ENCODE measurements around the gene FKTN. TPM values are rescaled to one million over a fixed set of nuclear protein-coding genes. Genes with fewer than 3 reads are reported as not detected.

Gene FKTN
- total RNA-seq, 4 donors from 2014 or later, result 6.0 to 49.6 (median 9.7) TPM

GRCh38 chr9:105667867-105668266 lies 109.9 kb downstream of the FKTN start:
- no peak for DNase-seq (ENCODE audit: low spot score in 2 of 2)
- WGBS, result 39% methylated on average over 4 of the region's 4 CpGs

GRCh38 chr9:105670315-105670714 lies 112.4 kb downstream of the FKTN start:
- Histone ChIP-seq H3K9me3 (no peaks in the 10 kb centered on the region), H3K27ac (no peak overlapping the region), H3K36me3 (no peaks in the 10 kb centered on the region), H3K4me1 (no peaks in the 10 kb centered on the region), H3K4me3 (no peak overlapping the region), H3K27me3 (no peaks in the 10 kb centered on the region)
- 64% methylated on average over 3 of the region's 3 CpGs for WGBS
- DNase-seq (ENCODE audit: low spot score in 2 of 2), result no peak
- no peak for TF ChIP-seq POLR2A (IDR thresholded peaks at IDR 0.05)
- TF ChIP-seq POLR2AphosphoS5 (IDR thresholded peaks at IDR 0.05), result no peak
- no peak for TF ChIP-seq EP300 (IDR thresholded peaks at IDR 0.05)
- TF ChIP-seq CTCF (IDR thresholded peaks at IDR 0.05), result no peak

More at GRCh38 chr9:105667867-105668266, 109.9 kb downstream of the FKTN start:
- Histone ChIP-seq H3K27ac (no peak overlapping the region), H3K36me3 (no peaks in the 10 kb centered on the region), H3K4me3 (no peak overlapping the region), H3K4me1 (no peaks in the 10 kb centered on the region), H3K9me3 (no peaks in the 10 kb centered on the region), H3K27me3 (no peaks in the 10 kb centered on the region)
- no peak for TF ChIP-seq EP300 (IDR thresholded peaks at IDR 0.05)
- TF ChIP-seq POLR2AphosphoS5 (IDR thresholded peaks at IDR 0.05), result no peak
- TF ChIP-seq CTCF (IDR thresholded peaks at IDR 0.05), result no peak
- no peak for TF ChIP-seq POLR2A (IDR thresholded peaks at IDR 0.05)

- WGBS, result 80% methylated on average over 3 of the region's 3 CpGs
- DNase-seq (ENCODE audit: low spot score in 2 of 2), result no peak
- TF ChIP-seq EP300 (IDR thresholded peaks at IDR 0.05), result no peak
- TF ChIP-seq CTCF (IDR thresholded peaks at IDR 0.05), result no peak
- no peak for TF ChIP-seq POLR2A (IDR thresholded peaks at IDR 0.05)
- no peak for TF ChIP-seq POLR2AphosphoS5 (IDR thresholded peaks at IDR 0.05)
Measured at GRCh38 chr9:105670775-105671174, 112.8 kb downstream of the FKTN start.

GRCh38 chr9:105672711-105673234 lies 114.8 kb downstream of the FKTN start:
- H3K27me3 ChIP-seq, result no peaks in the 10 kb centered on the region
- 11% methylated on average over 3 of the region's 3 CpGs for WGBS
- H3K9me3 ChIP-seq, result no peaks in the 10 kb centered on the region
- TF ChIP-seq CTCF (IDR thresholded peaks at IDR 0.05), result no peak
- TF ChIP-seq POLR2A (IDR thresholded peaks at IDR 0.05), result no peak
- TF ChIP-seq EP300 (IDR thresholded peaks at IDR 0.05), result no peak
- TF ChIP-seq POLR2AphosphoS5 (IDR thresholded peaks at IDR 0.05), result no peak
- DNase-seq (ENCODE audit: low spot score in 2 of 2), result no peak
- no peaks in the 10 kb centered on the region for H3K36me3 ChIP-seq
- H3K27ac ChIP-seq, result no peak overlapping the region
- H3K4me3 ChIP-seq, result no peak overlapping the region
- H3K4me1 ChIP-seq, result no peaks in the 10 kb centered on the region

More at GRCh38 chr9:105670775-105671174, 112.8 kb downstream of the FKTN start:
- H3K4me3 ChIP-seq, result no peak overlapping the region
- H3K27ac ChIP-seq, result no peak overlapping the region
- no peaks in the 10 kb centered on the region for H3K9me3 ChIP-seq
- no peaks in the 10 kb centered on the region for H3K36me3 ChIP-seq
- no peaks in the 10 kb centered on the region for H3K4me1 ChIP-seq
- H3K27me3 ChIP-seq, result no peaks in the 10 kb centered on the region

- Histone ChIP-seq H3K9me3 (no peaks in the 10 kb centered on the region), H3K36me3 (no peaks in the 10 kb centered on the region), H3K4me3 (no peak overlapping the region), H3K27ac (no peak overlapping the region), H3K4me1 (no peaks in the 10 kb centered on the region), H3K27me3 (no peaks in the 10 kb centered on the region)
- TF ChIP-seq CTCF (IDR thresholded peaks at IDR 0.05) (no peak), POLR2AphosphoS5 (IDR thresholded peaks at IDR 0.05) (no peak), EP300 (IDR thresholded peaks at IDR 0.05) (no peak), POLR2A (IDR thresholded peaks at IDR 0.05) (no peak)
- WGBS, result 76% methylated on average over 3 of the region's 3 CpGs
- DNase-seq (ENCODE audit: low spot score in 2 of 2), result no peak
Measured at GRCh38 chr9:105673850-105674387, 116.0 kb downstream of the FKTN start.
